Activated CD8-positive, alpha-beta T cell treated with anti-CD3 and anti-CD28 coated beads, Interleukin-2, amount 10 ng/mL, durations not matched to agents 7 days and 5 days (primary cell): ENCODE results near the gene WDR62. TPM values are rescaled to one million over a fixed set of nuclear protein-coding genes. Genes with fewer than 3 reads are reported as not detected.

Experiments used
- ATAC-seq: fragments of 150-1000 bp; cut with Tn5 transposase; one replicate; pipeline ENCODE4 v1.10.0; 2021; ENCODE audit warnings: moderate library complexity
- CTCF ChIA-PET: fragments of 350-600 bp; sonication (Branson Sonifier 250); formaldehyde crosslinking; loops from one replicate; lab custom pipeline; 2021; ENCODE audit warnings: antibody characterized with exemption; lab: Charles Lee
- POLR2A ChIA-PET: fragments of 350-600 bp; sonication (Branson Sonifier 250); formaldehyde crosslinking; loops from one replicate; lab custom pipeline; 2021; ENCODE audit warnings: antibody characterized with exemption; lab: Charles Lee
- DNase-seq: peaks from one replicate; pipeline ENCODE4 v3.0.0-alpha.2; 2020
- H3K27ac Mint-ChIP-seq: one replicate; pipeline ENCODE4 v1.8.0; 2021; ENCODE audit warnings: mild to moderate bottlenecking, mixed read lengths
- H3K27me3 Mint-ChIP-seq: one replicate; pipeline ENCODE4 v1.8.0; 2021; ENCODE audit warnings: low read depth, mixed read lengths
- H3K36me3 Mint-ChIP-seq: one replicate; pipeline ENCODE4 v1.8.0; 2021; ENCODE audit warnings: low read depth, mixed read lengths
- H3K4me1 Mint-ChIP-seq: one replicate; pipeline ENCODE4 v1.8.0; 2021; ENCODE audit warnings: low read depth, mixed read lengths
- H3K4me3 Mint-ChIP-seq: one replicate; pipeline ENCODE4 v1.8.0; 2021; ENCODE audit warnings: mild to moderate bottlenecking, mixed read lengths
- H3K9me3 Mint-ChIP-seq: one replicate; pipeline ENCODE4 v1.8.0; 2022; ENCODE audit warnings: mixed read lengths; ENCODE audit not compliant: insufficient read depth
- total RNA-seq, 2 experiments: library from RNA; stranded (reverse); gene quantifications; one replicate each; pipeline ENCODE4 v1.2.3, GENCODE V29; 2021

The WDR62 gene
- total RNA-seq, 2 experiments from 2014 or later: 43.6 to 44.5 TPM

GRCh38 chr19:36139473-36140303 lies 85.0 kb downstream of the WDR62 start, which contains the start of gene CAPNS1:
Gene CAPNS1, plus strand, starts transcription at chr19:36140066. Its CDS starts 946 bp downstream, at chr19:36141012.
- ChIA-PET POLR2A (interaction anchor here (0.6 to 1.7 kb wide), 6 partner anchors 9 to 209 kb away, joined by 3 to 9 read pairs (median 4); partner anchors contain the start of genes ALKBH6, POLR2I and TBCB), CTCF (interaction anchor here (1.0 to 1.6 kb wide), 3 partner anchors 12 to 30 kb away, joined by 3 to 9 read pairs (median 4); no protein-coding TSS in a partner anchor)
- H3K9me3 Mint-ChIP-seq: no peaks in the 10 kb centered on the region
- H3K4me1 Mint-ChIP-seq: peaks cover 32% of the 10 kb centered on the region
- peak within 1 kb of the TSS; percentile 96 for H3K4me3 Mint-ChIP-seq
- ATAC-seq (peak; percentile 79), DNase-seq (peak; percentile 95)
- H3K27me3 Mint-ChIP-seq: peaks cover 4% of the 10 kb centered on the region
- H3K27ac Mint-ChIP-seq: peak within 1 kb of the TSS; percentile 98
- H3K36me3 Mint-ChIP-seq: peaks cover 28% of the 10 kb centered on the region

GRCh38 chr19:36140304-36141038 lies 85.8 kb downstream of the WDR62 start:
- ATAC-seq (peak; percentile 26), DNase-seq (peak; percentile 69)
- H3K36me3 Mint-ChIP-seq: peaks cover 31% of the 10 kb centered on the region
- H3K4me1 Mint-ChIP-seq: peaks cover 29% of the 10 kb centered on the region
- ChIA-PET POLR2A (interaction anchor here (1.0 to 1.7 kb wide), 5 partner anchors 10 to 126 kb away, joined by 3 to 9 read pairs (median 5); partner anchors contain the start of genes ALKBH6, POLR2I and TBCB), CTCF (interaction anchor here (1.0 to 1.6 kb wide), 2 partner anchors 13 to 28 kb away, joined by 3 to 9 read pairs; no protein-coding TSS in a partner anchor)
- peak overlapping the region; percentile 98 for H3K27ac Mint-ChIP-seq
- H3K4me3 Mint-ChIP-seq: peak overlapping the region; percentile 96
- H3K27me3 Mint-ChIP-seq: no peaks in the 10 kb centered on the region
- no peaks in the 10 kb centered on the region for H3K9me3 Mint-ChIP-seq

GRCh38 chr19:36141039-36141927 lies 86.6 kb downstream of the WDR62 start:
- H3K4me3 Mint-ChIP-seq: peak overlapping the region; percentile 96
- peaks cover 29% of the 10 kb centered on the region for H3K4me1 Mint-ChIP-seq
- peak overlapping the region; percentile 98 for H3K27ac Mint-ChIP-seq
- DNase-seq: peak; percentile 92
- ChIA-PET CTCF (no interaction called here), POLR2A (interaction anchor here (1.6 to 1.7 kb wide), 2 partner anchors 13 to 26 kb away, joined by 5 to 8 read pairs; partner anchors contain the start of genes POLR2I and TBCB)
- H3K27me3 Mint-ChIP-seq: no peaks in the 10 kb centered on the region
- peak; percentile 72 for ATAC-seq
- peaks cover 39% of the 10 kb centered on the region for H3K36me3 Mint-ChIP-seq
- H3K9me3 Mint-ChIP-seq: no peaks in the 10 kb centered on the region

DNA sequence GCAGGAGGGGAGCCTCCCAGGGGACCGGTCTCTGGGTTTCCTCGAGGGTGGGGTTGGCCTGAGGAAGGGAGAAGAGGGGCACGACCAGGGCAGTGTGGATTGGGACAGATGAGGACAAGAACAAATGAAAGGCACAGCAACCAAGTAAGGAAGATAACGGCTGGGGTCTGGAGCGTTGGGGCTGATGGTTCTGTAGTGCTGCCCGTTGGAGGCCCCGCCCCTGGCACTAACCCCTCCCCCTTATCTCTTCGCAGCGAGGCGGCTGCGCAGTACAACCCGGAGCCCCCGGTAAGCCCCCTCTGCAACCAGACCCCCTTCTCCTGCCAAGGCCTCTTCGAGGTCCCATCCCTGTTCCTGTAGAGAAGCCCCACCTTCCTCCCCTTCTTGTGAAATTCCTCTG lies 87.3 kb downstream of the WDR62 start:
- peaks cover 26% of the 10 kb centered on the region for H3K4me1 Mint-ChIP-seq
- ATAC-seq (no peak), DNase-seq (no peak)
- ChIA-PET CTCF (no interaction called here), POLR2A (no interaction called here)
- H3K9me3 Mint-ChIP-seq: no peaks in the 10 kb centered on the region
- H3K27me3 Mint-ChIP-seq: no peaks in the 10 kb centered on the region
- H3K36me3 Mint-ChIP-seq: peaks cover 46% of the 10 kb centered on the region
- no peak overlapping the region for H3K4me3 Mint-ChIP-seq
- H3K27ac Mint-ChIP-seq: no peak overlapping the region

DNA sequence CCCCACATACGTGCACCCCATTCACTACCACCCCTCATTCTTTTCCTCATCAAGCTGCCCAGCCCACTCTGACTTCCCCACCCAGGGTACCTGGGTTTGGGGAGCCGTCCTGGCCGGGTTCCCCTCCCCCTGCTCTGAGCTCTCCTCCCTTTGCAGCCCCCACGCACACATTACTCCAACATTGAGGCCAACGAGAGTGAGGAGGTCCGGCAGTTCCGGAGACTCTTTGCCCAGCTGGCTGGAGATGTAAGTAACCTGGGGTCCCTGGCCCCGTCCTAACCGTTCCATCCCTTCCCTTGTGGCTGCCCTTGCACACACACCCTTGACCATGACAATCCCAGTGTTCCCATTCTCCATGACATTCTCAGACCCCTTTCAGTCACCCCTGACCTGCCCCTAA lies 87.8 kb downstream of the WDR62 start:
- no peak for ATAC-seq
- Mint-ChIP-seq H3K27me3 (no peaks in the 10 kb centered on the region), H3K4me3 (no peak overlapping the region), H3K9me3 (no peaks in the 10 kb centered on the region), H3K27ac (no peak overlapping the region), H3K4me1 (peaks cover 26% of the 10 kb centered on the region), H3K36me3 (peaks cover 49% of the 10 kb centered on the region)
- POLR2A ChIA-PET: no interaction called here
- no peak for DNase-seq
- CTCF ChIA-PET: interaction anchor here (1.3 kb wide), 1 partner anchor 15 kb away, joined by 3 read pairs; no protein-coding TSS in a partner anchor

- ATAC-seq (no peak), DNase-seq (no peak)
- no peaks in the 10 kb centered on the region for H3K9me3 Mint-ChIP-seq
- H3K27me3 Mint-ChIP-seq: no peaks in the 10 kb centered on the region
- ChIA-PET CTCF (interaction anchor here (1.2 kb wide), 1 partner anchor 17 kb away, joined by 5 read pairs; no protein-coding TSS in a partner anchor), POLR2A (no interaction called here)
- H3K36me3 Mint-ChIP-seq: peaks cover 62% of the 10 kb centered on the region
- no peak overlapping the region for H3K27ac Mint-ChIP-seq
- no peak overlapping the region for H3K4me3 Mint-ChIP-seq
- H3K4me1 Mint-ChIP-seq: peaks cover 24% of the 10 kb centered on the region
These were observed 89.9 kb downstream of the WDR62 start for GRCh38 chr19:36144624-36145023.

DNA sequence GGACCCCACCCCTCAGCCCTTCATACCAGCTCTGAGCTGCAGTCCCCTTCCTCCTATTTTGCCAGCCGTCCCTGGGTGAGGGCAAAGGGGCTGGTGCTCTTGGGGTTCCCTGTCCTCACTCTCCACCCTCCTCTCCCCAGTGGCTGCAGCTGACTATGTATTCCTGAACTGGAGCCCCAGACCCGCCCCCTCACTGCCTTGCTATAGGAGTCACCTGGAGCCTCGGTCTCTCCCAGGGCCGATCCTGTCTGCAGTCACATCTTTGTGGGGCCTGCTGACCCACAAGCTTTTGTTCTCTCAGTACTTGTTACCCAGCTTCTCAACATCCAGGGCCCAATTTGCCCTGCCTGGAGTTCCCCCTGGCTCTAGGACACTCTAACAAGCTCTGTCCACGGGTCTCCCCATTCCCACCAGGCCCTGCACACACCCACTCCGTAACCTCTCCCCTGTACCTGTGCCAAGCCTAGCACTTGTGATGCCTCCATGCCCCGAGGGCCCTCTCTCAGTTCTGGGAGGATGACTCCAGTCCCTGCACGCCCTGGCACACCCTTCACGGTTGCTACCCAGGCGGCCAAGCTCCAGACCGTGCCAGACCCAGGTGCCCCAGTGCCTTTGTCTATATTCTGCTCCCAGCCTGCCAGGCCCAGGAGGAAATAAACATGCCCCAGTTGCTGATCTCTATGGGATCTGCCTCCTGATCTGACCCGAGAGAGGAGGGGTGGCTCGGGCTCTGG lies 95.1 kb downstream of the WDR62 start:
- Mint-ChIP-seq H3K9me3 (no peaks in the 10 kb centered on the region), H3K36me3 (peaks cover 50% of the 10 kb centered on the region), H3K27me3 (no peaks in the 10 kb centered on the region), H3K4me1 (peaks cover 6% of the 10 kb centered on the region), H3K4me3 (no peak overlapping the region), H3K27ac (no peak overlapping the region)
- ChIA-PET CTCF (no interaction called here), POLR2A (no interaction called here)
- DNase-seq: no peak
- ATAC-seq: no peak

GRCh38 chr19:36150586-36150985 lies 95.9 kb downstream of the WDR62 start:
- H3K9me3 Mint-ChIP-seq: no peaks in the 10 kb centered on the region
- ATAC-seq (no peak), DNase-seq (no peak)
- no peak overlapping the region for H3K27ac Mint-ChIP-seq
- ChIA-PET CTCF (no interaction called here), POLR2A (no interaction called here)
- H3K36me3 Mint-ChIP-seq: peaks cover 48% of the 10 kb centered on the region
- peaks cover 6% of the 10 kb centered on the region for H3K4me1 Mint-ChIP-seq
- H3K4me3 Mint-ChIP-seq: no peak overlapping the region
- no peaks in the 10 kb centered on the region for H3K27me3 Mint-ChIP-seq

- ChIA-PET POLR2A (no interaction called here), CTCF (no interaction called here)
- H3K4me1 Mint-ChIP-seq: peaks cover 6% of the 10 kb centered on the region
- H3K9me3 Mint-ChIP-seq: no peaks in the 10 kb centered on the region
- peaks cover 40% of the 10 kb centered on the region for H3K36me3 Mint-ChIP-seq
- no peak overlapping the region for H3K4me3 Mint-ChIP-seq
- H3K27me3 Mint-ChIP-seq: no peaks in the 10 kb centered on the region
- DNase-seq (no peak), ATAC-seq (no peak)
- no peak overlapping the region for H3K27ac Mint-ChIP-seq
These were observed 96.7 kb downstream of the WDR62 start for GRCh38 chr19:36151144-36152018.

DNA sequence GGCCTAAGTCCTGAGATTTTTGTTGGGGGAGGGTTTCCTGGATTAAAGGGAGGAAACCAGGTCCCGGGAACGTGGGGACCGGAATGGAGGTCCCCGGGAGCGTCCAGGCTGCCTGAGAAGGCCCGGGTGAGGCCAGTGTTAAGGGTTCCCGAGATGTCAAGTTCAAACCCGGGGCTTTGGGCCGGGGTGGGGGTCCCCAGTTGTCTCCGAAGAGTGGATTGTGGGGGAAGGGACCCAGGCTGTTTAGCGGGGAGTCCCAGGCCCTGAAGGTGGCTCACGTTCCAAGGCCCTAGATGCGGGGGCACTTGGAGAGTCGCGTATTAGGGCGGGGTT lies 97.3 kb downstream of the WDR62 start:
- no peak for DNase-seq
- H3K27ac Mint-ChIP-seq: no peak overlapping the region
- ChIA-PET POLR2A (no interaction called here), CTCF (no interaction called here)
- H3K4me1 Mint-ChIP-seq: peaks cover 4% of the 10 kb centered on the region
- no peak overlapping the region for H3K4me3 Mint-ChIP-seq
- peaks cover 35% of the 10 kb centered on the region for H3K36me3 Mint-ChIP-seq
- H3K9me3 Mint-ChIP-seq: no peaks in the 10 kb centered on the region
- H3K27me3 Mint-ChIP-seq: no peaks in the 10 kb centered on the region
- ATAC-seq: no peak
